Measurements from ENCODE around the gene LYPLA2. TPM values are rescaled to one million over a fixed set of nuclear protein-coding genes. Genes with fewer than 3 reads are reported as not detected.
"Not testable (repeated sequence)": the region's sequence is repeated elsewhere in the genome, so short reads cannot be mapped to it uniquely, and the experiment has no call there.

LYPLA2 gene
- total and polyA plus RNA-seq, 2 experiments from 2014 or later = 102 to 204 TPM

- H3K27ac Mint-ChIP-seq = peak overlapping the region; percentile 92; the same call in 1 of the 2 replicates
- peak overlapping the region; percentile 78 for H2AFZ ChIP-seq
- no peak for ATAC-seq
Measured at GRCh38 chr1:23825762-23826522, 35.0 kb downstream of the LYPLA2 start.

GRCh38 chr1:23826590-23826989 lies 35.6 kb downstream of the LYPLA2 start:
- not testable (repeated sequence) for H3K27ac Mint-ChIP-seq, ATAC-seq, H3K4me3 Mint-ChIP-seq

More at GRCh38 chr1:23825762-23826522, 35.0 kb downstream of the LYPLA2 start:
- H3K27ac ChIP-seq (ENCODE audit: low read depth) = peak overlapping the region; percentile 97; the same call in 1 of the 2 replicates
- H3K36me3 ChIP-seq (ENCODE audit: insufficient read depth) = no peaks in the 10 kb centered on the region
- H3K9me2 ChIP-seq (ENCODE audit: insufficient read depth) = no peaks in the 10 kb centered on the region
- Mint-ChIP-seq H3K4me3 (peak overlapping the region; percentile 93), H3K36me3 (ENCODE audit: low read depth) (no peaks in the 10 kb centered on the region), H3K9me3 (no peaks in the 10 kb centered on the region), H3K27me3 (ENCODE audit: insufficient read depth, low read depth, poor library complexity) (peaks cover 14% of the 10 kb centered on the region), H3K4me1 (peaks cover 3% of the 10 kb centered on the region; the same call in 2 of the 3 replicates)
- no peaks in the 10 kb centered on the region for H3K27me3 ChIP-seq (ENCODE audit: insufficient read depth)
- TF ChIP-seq ZNF462 (CRISPR knock-in tag; IDR thresholded peaks at IDR 0.05) (no peak), EZH2phosphoT487 (IDR thresholded peaks at IDR 0.05; ENCODE audit: unreplicated experiment) (no peak)
- H3K4me2 ChIP-seq = peak overlapping the region; percentile 89
- H4K20me1 ChIP-seq (replicated peaks; ENCODE audit: insufficient read depth) = no peaks in the 10 kb centered on the region
- H3K4me3 ChIP-seq = peak overlapping the region; percentile 98
- no peaks in the 10 kb centered on the region; the same call in 1 of the 2 replicates for H3K79me2 ChIP-seq (replicated peaks; ENCODE audit: insufficient read depth)
- H3F3A ChIP-seq (replicated peaks; ENCODE audit: low read depth) = 0 out of 2 replicates have a peak, but pooled peaks cover 6% of the 10 kb centered on the region
- H3K4me1 ChIP-seq (ENCODE audit: insufficient read depth) = peaks cover 7% of the 10 kb centered on the region
- DNase-seq (ENCODE audit: low spot score) = no peak

More at GRCh38 chr1:23826590-23826989, 35.6 kb downstream of the LYPLA2 start:
- H2AFZ ChIP-seq; H4K20me1 ChIP-seq (replicated peaks; ENCODE audit: insufficient read depth); H3K36me3 ChIP-seq (ENCODE audit: insufficient read depth); H3K9me2 ChIP-seq (ENCODE audit: insufficient read depth); H3K4me1 ChIP-seq (ENCODE audit: insufficient read depth); H3K4me3 ChIP-seq; H3K27ac ChIP-seq (ENCODE audit: low read depth); H3K4me1 Mint-ChIP-seq; H3F3A ChIP-seq (replicated peaks; ENCODE audit: low read depth); H3K4me2 ChIP-seq; H3K27me3 ChIP-seq (ENCODE audit: insufficient read depth); DNase-seq (ENCODE audit: low spot score); H3K9me3 Mint-ChIP-seq; H3K36me3 Mint-ChIP-seq (ENCODE audit: low read depth); H3K79me2 ChIP-seq (replicated peaks; ENCODE audit: insufficient read depth): not testable (repeated sequence)
- H3K27me3 Mint-ChIP-seq (ENCODE audit: insufficient read depth, low read depth, poor library complexity) = peaks cover 14% of the 10 kb centered on the region
